Measurements from ENCODE around the gene BEND6. TPM values are rescaled to one million over a fixed set of nuclear protein-coding genes. Genes with fewer than 3 reads are reported as not detected.

Gene BEND6
- total RNA-seq, 4 donors from 2014 or later: 0.54 to 4.5 (median 3.6) TPM; not detected in 1

GRCh38 chr6:56961151-56961550 is 6.2 kb downstream of the BEND6 start:
- Histone ChIP-seq H3K27me3 (no peaks in the 10 kb centered on the region), H3K9me3 (no peaks in the 10 kb centered on the region), H3K4me1 (no peaks in the 10 kb centered on the region), H3K27ac (no peak overlapping the region), H3K36me3 (no peaks in the 10 kb centered on the region), H3K4me3 (no peak overlapping the region)
- ATAC-seq: no peak
- no peak for TF ChIP-seq POLR2AphosphoS5 (IDR thresholded peaks at IDR 0.05)
- TF ChIP-seq EP300 (IDR thresholded peaks at IDR 0.05): no peak
- TF ChIP-seq POLR2A (IDR thresholded peaks at IDR 0.05): no peak
- no peak for TF ChIP-seq CTCF (IDR thresholded peaks at IDR 0.05)
- 55% methylated on average over 2 of the region's 2 CpGs; no CpG with 5 or more reads in 1 of the 2 donors for WGBS, 2 donors (ENCODE audit: low coverage in 1 of 2)

GRCh38 chr6:56962441-56962840 is 7.5 kb downstream of the BEND6 start:
- H3K9me3 ChIP-seq: no peaks in the 10 kb centered on the region
- 96% methylated on average over 2 of the region's 2 CpGs for WGBS, 2 donors (ENCODE audit: low coverage in 1 of 2)
- no peak overlapping the region for H3K27ac ChIP-seq
- ATAC-seq: no peak
- H3K36me3 ChIP-seq: no peaks in the 10 kb centered on the region
- no peaks in the 10 kb centered on the region for H3K4me1 ChIP-seq
- no peak overlapping the region for H3K4me3 ChIP-seq
- no peak for TF ChIP-seq POLR2A (IDR thresholded peaks at IDR 0.05)
- TF ChIP-seq CTCF (IDR thresholded peaks at IDR 0.05): no peak
- no peaks in the 10 kb centered on the region for H3K27me3 ChIP-seq

- TF ChIP-seq EP300 (IDR thresholded peaks at IDR 0.05) (no peak), POLR2A (IDR thresholded peaks at IDR 0.05) (no peak), CTCF (IDR thresholded peaks at IDR 0.05) (no peak), POLR2AphosphoS5 (IDR thresholded peaks at IDR 0.05) (no peak)
- WGBS, 2 donors (ENCODE audit: low coverage in 1 of 2): 72 to 90% methylated on average over 2 to 3 of the region's 3 CpGs
- Histone ChIP-seq H3K4me1 (no peaks in the 10 kb centered on the region), H3K36me3 (no peaks in the 10 kb centered on the region), H3K9me3 (no peaks in the 10 kb centered on the region), H3K27me3 (no peaks in the 10 kb centered on the region), H3K27ac (no peak overlapping the region), H3K4me3 (no peak overlapping the region)
- no peak for ATAC-seq
Observed at GRCh38 chr6:56963043-56963442, 8.1 kb downstream of the BEND6 start.

- no peak for TF ChIP-seq EP300 (IDR thresholded peaks at IDR 0.05)
- no peak for TF ChIP-seq CTCF (IDR thresholded peaks at IDR 0.05)
- no peak for TF ChIP-seq POLR2AphosphoS5 (IDR thresholded peaks at IDR 0.05)
- no peak for TF ChIP-seq POLR2A (IDR thresholded peaks at IDR 0.05)
- ATAC-seq: no peak
- Histone ChIP-seq H3K27me3 (no peaks in the 10 kb centered on the region), H3K4me1 (no peaks in the 10 kb centered on the region), H3K36me3 (no peaks in the 10 kb centered on the region), H3K9me3 (no peaks in the 10 kb centered on the region), H3K27ac (no peak overlapping the region), H3K4me3 (no peak overlapping the region)
- WGBS, 2 donors (ENCODE audit: low coverage in 1 of 2): no CpG with 5 or more reads among the region's 1 CpG
Observed at GRCh38 chr6:56963793-56964192, 8.9 kb downstream of the BEND6 start.

- Histone ChIP-seq H3K36me3 (no peaks in the 10 kb centered on the region), H3K4me1 (no peaks in the 10 kb centered on the region), H3K9me3 (no peaks in the 10 kb centered on the region), H3K4me3 (no peak overlapping the region), H3K27ac (no peak overlapping the region), H3K27me3 (no peaks in the 10 kb centered on the region)
- 89 to 100% methylated on average over 1 of the region's 1 CpG for WGBS, 2 donors (ENCODE audit: low coverage in 1 of 2)
- no peak for ATAC-seq
- TF ChIP-seq EP300 (IDR thresholded peaks at IDR 0.05) (no peak), CTCF (IDR thresholded peaks at IDR 0.05) (no peak), POLR2AphosphoS5 (IDR thresholded peaks at IDR 0.05) (no peak), POLR2A (IDR thresholded peaks at IDR 0.05) (no peak)
Observed at GRCh38 chr6:56965126-56965525, 10.2 kb downstream of the BEND6 start.
